Measurements from ENCODE around the gene RTBDN.

The RTBDN gene

GRCh38 chr19:12834566-12834943 is at the start of gene RTBDN:
Gene RTBDN, minus strand, starts transcription at chr19:12834579. Its CDS starts 4,600 bp downstream, at chr19:12829979.
- Histone ChIP-seq H3K4me3 (peak within 1 kb of the TSS; percentile 57 to 76 (median 66)), H3K27me3 (peaks cover 88 to 100% (median 98%) of the 10 kb centered on the region in 11 experiments), H3K9me3 (replicated peaks in 1 of 11) (peaks cover 0 to 7% (median 0%) of the 10 kb centered on the region in 11 experiments; a peak in 4 of 22 replicates), H3K4me2 (peak within 1 kb of the TSS; percentile 89 to 99 (median 96)), H3K9ac (peak within 1 kb of the TSS in 9 of 11 experiments; percentile 16 to 74 (median 53); a peak in 13 of 22 replicates), H3K36me3 (no peaks in the 10 kb centered on the region), H4K20me1 (peaks cover 0 to 56% (median 23%) of the 10 kb centered on the region in 11 experiments; a peak in 16 of 22 replicates), H3K27ac (no peak within 1 kb of the TSS), H3K4me1 (peaks cover 16 to 53% (median 48%) of the 10 kb centered on the region in 10 experiments)
- TF ChIP-seq Cebpa-rat (IDR thresholded peaks at IDR 0.05), result no peak

GRCh38 chr19:12882589-12882988 is 48.2 kb upstream of the RTBDN start:
- H3K27ac ChIP-seq, result peak overlapping the region in 6 of 11 experiments; percentile 75 to 92 (median 87); a peak in 9 of 22 replicates
- H3K27me3 ChIP-seq, result peaks cover 30 to 44% (median 41%) of the 10 kb centered on the region in 11 experiments
- no peak overlapping the region for H3K4me3 ChIP-seq
- H3K4me1 ChIP-seq, result peaks cover 16 to 73% (median 30%) of the 10 kb centered on the region in 10 experiments
- H3K9ac ChIP-seq, result peak overlapping the region in 2 of 11 experiments; percentile 30 to 85; a peak in 3 of 22 replicates
- TF ChIP-seq Cebpa-rat (IDR thresholded peaks at IDR 0.05), result no peak
- H3K9me3 ChIP-seq (replicated peaks in 1 of 11), result peaks cover 17 to 36% (median 23%) of the 10 kb centered on the region in 11 experiments
- peaks cover 4 to 24% (median 10%) of the 10 kb centered on the region in 11 experiments; a peak in 14 of 22 replicates for H3K36me3 ChIP-seq
- peak overlapping the region in 5 of 11 experiments; percentile 82 to 99 (median 88); a peak in 9 of 22 replicates for H3K4me2 ChIP-seq
- peaks cover 0 to 31% (median 0%) of the 10 kb centered on the region in 11 experiments; a peak in 7 of 22 replicates for H4K20me1 ChIP-seq

GRCh38 chr19:12881172-12881808 is 46.9 kb upstream of the RTBDN start, which contains the start of gene DNASE2:
Gene DNASE2, minus strand, starts transcription at chr19:12881449. Its CDS starts 74 bp downstream, at chr19:12881375.
- H3K9me3 ChIP-seq (replicated peaks in 1 of 11), result peaks cover 17 to 36% (median 23%) of the 10 kb centered on the region in 11 experiments
- H3K4me1 ChIP-seq, result peaks cover 16 to 86% (median 30%) of the 10 kb centered on the region in 10 experiments
- H3K9ac ChIP-seq, result peak within 1 kb of the TSS; percentile 69 to 88 (median 81)
- TF ChIP-seq Cebpa-rat (IDR thresholded peaks at IDR 0.05), result 0 out of 22 replicates have a peak, but pooled peaks of 1 of the 11 experiments have one; percentile 29
- H3K27ac ChIP-seq, result peak within 1 kb of the TSS; percentile 64 to 92 (median 78)
- peaks cover 4 to 37% (median 14%) of the 10 kb centered on the region in 11 experiments; a peak in 14 of 22 replicates for H3K36me3 ChIP-seq
- H3K27me3 ChIP-seq, result peaks cover 19 to 31% (median 28%) of the 10 kb centered on the region in 11 experiments
- H4K20me1 ChIP-seq, result peaks cover 0 to 42% (median 0%) of the 10 kb centered on the region in 11 experiments; a peak in 7 of 22 replicates
- H3K4me2 ChIP-seq, result peak within 1 kb of the TSS; percentile 82 to 99 (median 92)
- peak within 1 kb of the TSS; percentile 65 to 87 (median 73) for H3K4me3 ChIP-seq

- H3K27me3 ChIP-seq, result peaks cover 12 to 24% (median 22%) of the 10 kb centered on the region in 11 experiments
- peak overlapping the region; percentile 64 to 92 (median 78) for H3K27ac ChIP-seq
Observed at GRCh38 chr19:12880551-12881171, 46.3 kb upstream of the RTBDN start.

GRCh38 chr19:12875086-12875485 is 40.7 kb upstream of the RTBDN start:
- Histone ChIP-seq H3K27ac (no peak overlapping the region), H3K4me3 (no peak overlapping the region), H3K27me3 (no peaks in the 10 kb centered on the region), H3K9ac (no peak overlapping the region), H3K4me2 (no peak overlapping the region), H3K4me1 (peaks cover 0 to 44% (median 2%) of the 10 kb centered on the region in 10 experiments; a peak in 12 of 20 replicates), H3K36me3 (peaks cover 9 to 82% (median 35%) of the 10 kb centered on the region in 11 experiments; a peak in 20 of 22 replicates), H4K20me1 (peaks cover 0 to 78% (median 0%) of the 10 kb centered on the region in 11 experiments; a peak in 7 of 22 replicates), H3K9me3 (replicated peaks in 1 of 11) (peaks cover 9 to 23% (median 18%) of the 10 kb centered on the region in 11 experiments)
- no peak for TF ChIP-seq Cebpa-rat (IDR thresholded peaks at IDR 0.05)

More at GRCh38 chr19:12880551-12881171, 46.3 kb upstream of the RTBDN start:
- peaks cover 4 to 43% (median 14%) of the 10 kb centered on the region in 11 experiments; a peak in 15 of 22 replicates for H3K36me3 ChIP-seq
- peak overlapping the region; percentile 65 to 87 (median 73) for H3K4me3 ChIP-seq
- H3K9me3 ChIP-seq (replicated peaks in 1 of 11), result peaks cover 17 to 33% (median 21%) of the 10 kb centered on the region in 11 experiments
- peaks cover 16 to 86% (median 30%) of the 10 kb centered on the region in 10 experiments for H3K4me1 ChIP-seq
- H3K9ac ChIP-seq, result peak overlapping the region; percentile 69 to 88 (median 81)
- H4K20me1 ChIP-seq, result peaks cover 0 to 49% (median 0%) of the 10 kb centered on the region in 11 experiments; a peak in 7 of 22 replicates
- no peak for TF ChIP-seq Cebpa-rat (IDR thresholded peaks at IDR 0.05)
- peak overlapping the region; percentile 82 to 99 (median 92) for H3K4me2 ChIP-seq

- no peak overlapping the region for H3K9ac ChIP-seq
- TF ChIP-seq Cebpa-rat (IDR thresholded peaks at IDR 0.05), result no peak
Observed at GRCh38 chr19:12873891-12874745, 39.7 kb upstream of the RTBDN start.

GRCh38 chr19:12872941-12873890 is 38.8 kb upstream of the RTBDN start:
- Histone ChIP-seq H4K20me1 (peaks cover 0 to 59% (median 0%) of the 10 kb centered on the region in 11 experiments; a peak in 6 of 22 replicates), H3K27ac (no peak overlapping the region), H3K4me3 (no peak overlapping the region), H3K4me1 (peaks cover 0 to 25% (median under 1%) of the 10 kb centered on the region in 10 experiments; a peak in 6 of 20 replicates), H3K36me3 (peaks cover 7 to 64% (median 35%) of the 10 kb centered on the region in 11 experiments; a peak in 20 of 22 replicates), H3K9me3 (replicated peaks in 1 of 11) (peaks cover 9 to 23% (median 18%) of the 10 kb centered on the region in 11 experiments), H3K9ac (no peak overlapping the region), H3K27me3 (no peaks in the 10 kb centered on the region), H3K4me2 (no peak overlapping the region; a peak in 1 of 22 replicates)
- no peak for TF ChIP-seq Cebpa-rat (IDR thresholded peaks at IDR 0.05)

More at GRCh38 chr19:12873891-12874745, 39.7 kb upstream of the RTBDN start:
- Histone ChIP-seq H3K27me3 (no peaks in the 10 kb centered on the region), H3K27ac (no peak overlapping the region), H3K4me2 (no peak overlapping the region), H3K9me3 (replicated peaks in 1 of 11) (peaks cover 9 to 23% (median 18%) of the 10 kb centered on the region in 11 experiments), H3K4me1 (peaks cover 0 to 34% (median 0%) of the 10 kb centered on the region in 10 experiments; a peak in 4 of 20 replicates), H3K36me3 (peaks cover 9 to 72% (median 35%) of the 10 kb centered on the region in 11 experiments; a peak in 20 of 22 replicates), H4K20me1 (peaks cover 0 to 68% (median 0%) of the 10 kb centered on the region in 11 experiments; a peak in 7 of 22 replicates), H3K4me3 (no peak overlapping the region)
